C4-2B (cell line): Measurements from ENCODE around the gene DPM1.
"Not testable (repeated sequence)": the region's sequence is repeated elsewhere in the genome, so short reads cannot be mapped to it uniquely, and the experiment has no call there.

ENCODE experiments used
- H3K27ac ChIP-seq: fragments of 450-650 bp; 2 replicates; pipeline ENCODE4 v1.5.1; 2017
- ZFX ChIP-seq: fragments of 450-650 bp; IDR thresholded peaks from 2 replicates; pipeline ENCODE4 v1.6.1; 2017
- TF ChIP-seq, protein P1 (sequence below): fragments of 450-650 bp; conservative IDR thresholded peaks from 2 replicates; pipeline ENCODE4 v1.5.1; 2017; ENCODE audit warnings: mild to moderate bottlenecking

The DPM1 gene

DNA sequence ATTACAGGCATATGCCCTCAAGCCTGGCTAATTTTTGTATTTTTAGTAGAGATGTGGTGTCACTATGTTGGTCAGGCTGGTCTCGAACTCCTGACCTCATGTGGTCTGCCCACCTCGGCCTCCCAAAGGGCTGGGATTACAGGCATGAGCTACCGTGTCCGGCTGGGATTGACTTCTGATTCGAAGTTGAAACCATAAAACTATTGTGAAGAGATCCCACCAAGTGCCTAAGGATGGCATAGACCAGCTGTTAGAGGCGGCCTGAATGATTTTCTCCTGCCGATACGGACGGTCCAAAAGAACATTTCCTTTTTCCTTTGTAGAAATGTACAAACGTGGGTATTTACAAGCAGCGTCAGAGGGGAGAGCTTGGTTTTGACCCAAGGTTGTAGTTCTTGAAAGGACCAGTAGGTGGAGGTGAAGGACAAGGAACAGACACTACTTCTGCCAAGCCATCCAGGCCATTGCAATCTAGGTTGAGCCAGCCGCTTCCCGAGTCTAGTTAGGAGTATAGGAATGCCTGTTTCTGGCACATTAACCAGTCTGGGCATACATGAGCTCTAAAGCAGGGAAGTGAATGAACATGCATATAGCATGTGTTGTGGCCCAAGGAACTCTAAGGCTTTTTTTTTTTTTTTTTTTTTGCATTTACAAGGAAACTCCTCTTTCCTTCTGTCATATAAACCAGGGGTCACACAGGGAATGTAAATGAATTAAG lies 29.3 kb upstream of the DPM1 start:
- no peak for TF ChIP-seq ZFX
- TF ChIP-seq, protein P1, sequence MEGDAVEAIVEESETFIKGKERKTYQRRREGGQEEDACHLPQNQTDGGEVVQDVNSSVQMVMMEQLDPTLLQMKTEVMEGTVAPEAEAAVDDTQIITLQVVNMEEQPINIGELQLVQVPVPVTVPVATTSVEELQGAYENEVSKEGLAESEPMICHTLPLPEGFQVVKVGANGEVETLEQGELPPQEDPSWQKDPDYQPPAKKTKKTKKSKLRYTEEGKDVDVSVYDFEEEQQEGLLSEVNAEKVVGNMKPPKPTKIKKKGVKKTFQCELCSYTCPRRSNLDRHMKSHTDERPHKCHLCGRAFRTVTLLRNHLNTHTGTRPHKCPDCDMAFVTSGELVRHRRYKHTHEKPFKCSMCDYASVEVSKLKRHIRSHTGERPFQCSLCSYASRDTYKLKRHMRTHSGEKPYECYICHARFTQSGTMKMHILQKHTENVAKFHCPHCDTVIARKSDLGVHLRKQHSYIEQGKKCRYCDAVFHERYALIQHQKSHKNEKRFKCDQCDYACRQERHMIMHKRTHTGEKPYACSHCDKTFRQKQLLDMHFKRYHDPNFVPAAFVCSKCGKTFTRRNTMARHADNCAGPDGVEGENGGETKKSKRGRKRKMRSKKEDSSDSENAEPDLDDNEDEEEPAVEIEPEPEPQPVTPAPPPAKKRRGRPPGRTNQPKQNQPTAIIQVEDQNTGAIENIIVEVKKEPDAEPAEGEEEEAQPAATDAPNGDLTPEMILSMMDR, result peak; percentile 92
- H3K27ac ChIP-seq, result no peak overlapping the region

DNA sequence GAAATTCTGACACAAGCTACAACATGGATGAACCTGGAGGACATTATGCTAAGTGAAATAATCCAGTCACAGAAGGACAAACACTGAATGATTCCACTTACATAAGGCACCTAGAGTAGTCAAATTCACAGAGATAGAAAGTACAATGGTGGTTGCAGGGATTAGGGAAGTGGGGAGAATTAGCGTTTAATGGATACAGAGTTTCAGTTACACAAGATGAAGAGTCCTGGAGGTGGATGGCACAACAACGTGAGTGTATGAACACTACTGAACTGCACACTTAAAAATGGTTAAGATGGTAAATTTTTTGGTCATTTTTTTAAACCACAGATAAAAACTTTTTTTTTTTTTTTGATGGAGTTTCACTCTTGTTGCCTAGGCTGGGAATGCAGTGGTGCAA lies 25.0 kb upstream of the DPM1 start:
- TF ChIP-seq ZFX, result no peak
- TF ChIP-seq, protein P1, result no peak
- no peak overlapping the region for H3K27ac ChIP-seq

DNA sequence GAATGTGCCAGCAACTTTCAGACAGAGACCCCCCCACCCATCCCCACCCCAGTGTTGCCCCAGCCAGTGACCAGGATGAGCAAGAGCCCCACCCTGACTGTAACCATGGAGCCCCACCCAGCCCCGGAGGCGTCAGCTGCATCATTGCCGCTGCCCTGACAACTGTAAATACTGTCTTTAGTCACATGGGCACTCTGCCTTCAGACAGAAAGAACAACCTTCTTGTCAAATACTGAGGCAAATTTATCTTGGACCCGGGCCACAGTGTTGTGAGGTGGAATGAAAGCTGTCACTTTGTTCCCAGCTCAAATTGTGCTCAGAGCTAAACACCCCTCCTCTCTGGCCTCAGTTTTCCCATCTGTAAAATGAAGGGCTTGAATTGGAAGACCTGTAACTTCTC lies 24.0 kb upstream of the DPM1 start:
- no peak for TF ChIP-seq ZFX
- TF ChIP-seq, protein P1, result no peak
- H3K27ac ChIP-seq, result no peak overlapping the region

DNA sequence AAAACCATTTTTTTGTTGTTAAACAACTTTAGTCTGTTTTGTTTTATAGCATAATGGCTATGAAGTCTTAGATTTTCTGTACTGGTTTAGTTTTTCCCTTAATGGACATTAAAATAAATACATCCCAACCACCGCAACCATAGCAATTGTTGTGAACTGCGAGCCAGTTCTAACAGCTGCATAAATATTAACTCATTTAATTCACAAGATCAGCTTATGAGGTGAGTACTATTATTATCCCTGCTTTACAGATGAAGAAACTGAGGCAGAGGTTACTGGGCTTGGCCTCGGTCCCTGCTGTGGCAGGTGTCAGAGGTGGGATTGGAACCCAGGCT lies 23.3 kb upstream of the DPM1 start:
- TF ChIP-seq, protein P1, result peak; percentile 44
- TF ChIP-seq ZFX, result no peak
- no peak overlapping the region for H3K27ac ChIP-seq

DNA sequence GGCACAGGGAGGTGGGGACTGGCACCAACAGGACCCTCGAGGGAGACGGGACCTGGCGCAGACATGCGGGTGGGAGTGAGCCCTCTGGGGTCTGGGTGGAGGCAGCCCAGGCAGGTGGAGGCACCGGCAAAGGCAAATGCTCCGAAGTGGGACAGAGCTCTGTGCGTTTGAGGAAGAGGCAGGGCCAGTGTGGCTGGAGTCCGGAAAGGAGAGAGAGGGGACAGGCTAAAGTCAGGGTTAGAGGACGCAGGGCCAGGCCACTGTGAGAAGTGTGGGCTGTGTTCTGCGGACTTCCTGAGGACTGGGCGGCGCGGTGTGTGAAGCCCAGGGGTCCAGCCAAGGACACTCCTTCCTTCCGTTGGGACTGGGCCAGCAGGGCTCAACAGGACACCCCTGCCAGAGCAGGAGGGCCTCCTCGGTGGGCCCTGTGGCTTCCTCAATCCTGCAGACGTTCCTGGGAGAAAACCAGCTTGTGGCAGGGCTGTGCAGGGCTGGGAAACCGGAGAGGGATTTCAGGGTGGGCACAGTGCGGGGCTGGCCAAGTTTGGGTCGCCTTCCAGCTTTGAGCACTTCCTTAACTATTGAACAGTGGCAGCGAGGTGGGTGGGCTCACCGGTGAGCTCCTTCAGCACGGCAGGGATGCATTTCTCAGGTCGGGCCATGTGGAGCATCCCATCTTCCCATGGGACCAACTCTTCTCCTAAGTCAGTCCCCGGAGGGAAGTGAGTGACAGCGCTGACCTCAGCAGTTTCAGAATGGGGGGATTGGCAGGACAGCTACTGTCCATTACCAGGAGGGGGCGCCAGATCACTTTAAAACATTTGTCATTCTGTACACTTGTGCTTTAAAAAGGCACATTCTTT lies 22.8 kb upstream of the DPM1 start:
- no peak overlapping the region for H3K27ac ChIP-seq
- TF ChIP-seq, protein P1, result peak; percentile 93
- no peak for TF ChIP-seq ZFX

DNA sequence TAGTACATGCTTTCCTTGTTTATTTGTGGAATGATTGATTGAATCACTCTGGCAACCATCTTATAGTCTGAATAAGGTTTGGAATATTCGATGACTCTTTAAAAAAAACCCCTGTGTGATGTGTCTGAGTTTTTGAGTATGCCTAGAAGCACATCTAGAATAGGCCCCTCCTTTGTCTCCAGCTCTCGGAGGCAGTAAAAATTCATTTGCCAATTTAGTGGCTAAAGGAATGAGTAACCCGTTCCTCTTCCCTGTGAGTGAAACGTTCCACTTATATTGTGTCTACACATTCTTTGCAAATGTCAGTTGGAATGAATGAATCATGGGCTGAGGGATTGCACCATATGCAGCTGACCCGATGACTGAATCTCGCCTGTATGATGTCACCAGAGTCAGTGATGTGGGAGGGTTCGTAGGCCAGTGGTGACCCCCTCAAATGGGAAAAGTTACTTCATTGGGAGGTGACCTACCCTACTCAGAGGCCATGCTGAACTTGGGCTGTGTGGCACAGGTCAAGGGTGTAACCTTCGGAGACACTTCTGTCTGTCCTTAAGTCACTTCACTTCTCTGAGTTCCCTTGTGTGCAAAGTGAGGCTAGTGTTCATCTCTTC lies 21.8 kb upstream of the DPM1 start:
- H3K27ac ChIP-seq, result no peak overlapping the region
- TF ChIP-seq, protein P1, result no peak
- TF ChIP-seq ZFX, result no peak

DNA sequence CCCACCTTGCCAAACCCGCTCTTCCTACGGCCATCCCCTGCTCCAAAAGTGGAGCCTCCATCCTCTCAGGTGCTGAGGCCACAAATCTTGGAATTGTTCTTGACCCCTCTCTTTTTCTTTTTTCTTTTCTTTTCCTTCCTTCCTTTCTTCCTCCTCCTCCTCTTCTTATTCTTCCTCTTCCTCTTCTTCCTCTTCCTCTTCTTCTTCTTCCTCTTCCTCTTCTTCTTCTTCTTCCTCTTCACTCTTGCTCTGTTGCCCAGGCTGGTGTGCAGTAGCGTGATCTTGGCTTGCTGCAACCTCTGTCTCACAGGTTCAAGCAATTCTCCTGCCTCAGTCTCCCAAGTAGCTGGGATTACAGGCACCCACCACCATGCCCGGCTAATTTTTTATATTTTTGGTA lies 20.2 kb upstream of the DPM1 start:
- not testable (repeated sequence) for H3K27ac ChIP-seq
